Fibroblast of skin of abdomen (primary cell): ENCODE data around the gene EPHX1.
A peak's percentile ranks its signal among the peaks of the same experiment; 100 is the strongest.
"Not testable (repeated sequence)": the region's sequence is repeated elsewhere in the genome, so short reads cannot be mapped to it uniquely, and the experiment has no call there.

Experiments
- DNase-seq: peaks from one replicate; pipeline ENCODE4 v3.0.0-alpha.2; 2013

EPHX1 gene

GRCh38 chr1:225816643-225817538 lies 7.0 kb downstream of the EPHX1 start:
- no peak for DNase-seq

GRCh38 chr1:225817611-225818061 lies 7.7 kb downstream of the EPHX1 start:
- DNase-seq, result peak; percentile 75

- DNase-seq, result no peak
Observed at GRCh38 chr1:225818229-225818628, 8.3 kb downstream of the EPHX1 start.

- DNase-seq, result no peak
Observed at GRCh38 chr1:225819346-225820192, 9.6 kb downstream of the EPHX1 start.

- DNase-seq, result no peak
Observed at GRCh38 chr1:225820522-225821120, 10.7 kb downstream of the EPHX1 start.

GRCh38 chr1:225822655-225823403 lies 12.9 kb downstream of the EPHX1 start:
- DNase-seq, result no peak

- no peak for DNase-seq
Observed at GRCh38 chr1:225823811-225824261, 13.9 kb downstream of the EPHX1 start.

- DNase-seq, result no peak
Observed at GRCh38 chr1:225824533-225824941, 14.6 kb downstream of the EPHX1 start.

- no peak for DNase-seq
Observed at GRCh38 chr1:225825078-225825477, 15.2 kb downstream of the EPHX1 start.

GRCh38 chr1:225825607-225826007 lies 15.7 kb downstream of the EPHX1 start:
- DNase-seq, result no peak

GRCh38 chr1:225827076-225827475 lies 17.2 kb downstream of the EPHX1 start:
- no peak for DNase-seq

GRCh38 chr1:225828706-225829345 lies 18.9 kb downstream of the EPHX1 start:
- DNase-seq, result no peak

- DNase-seq, result no peak
Observed at GRCh38 chr1:225830841-225831240, 20.9 kb downstream of the EPHX1 start.

GRCh38 chr1:225834417-225835329 lies 24.7 kb downstream of the EPHX1 start:
- DNase-seq, result peak; percentile 69

- DNase-seq, result no peak
Observed at GRCh38 chr1:225835856-225836255, 25.9 kb downstream of the EPHX1 start.

- not testable (repeated sequence) for DNase-seq
Observed at GRCh38 chr1:225836296-225836695, 26.4 kb downstream of the EPHX1 start.

GRCh38 chr1:225838793-225839192 lies 28.9 kb downstream of the EPHX1 start:
- no peak for DNase-seq

- DNase-seq, result no peak
Observed at GRCh38 chr1:225840223-225840610, 30.3 kb downstream of the EPHX1 start.

GRCh38 chr1:225840713-225841112 lies 30.8 kb downstream of the EPHX1 start:
- no peak for DNase-seq

GRCh38 chr1:225842074-225842473 lies 32.1 kb downstream of the EPHX1 start:
- DNase-seq, result no peak
